Measurements from ENCODE around the gene TCN2.
"Not testable (repeated sequence)": the region's sequence is repeated elsewhere in the genome, so short reads cannot be mapped to it uniquely, and the experiment has no call there.

Gene TCN2

DNA sequence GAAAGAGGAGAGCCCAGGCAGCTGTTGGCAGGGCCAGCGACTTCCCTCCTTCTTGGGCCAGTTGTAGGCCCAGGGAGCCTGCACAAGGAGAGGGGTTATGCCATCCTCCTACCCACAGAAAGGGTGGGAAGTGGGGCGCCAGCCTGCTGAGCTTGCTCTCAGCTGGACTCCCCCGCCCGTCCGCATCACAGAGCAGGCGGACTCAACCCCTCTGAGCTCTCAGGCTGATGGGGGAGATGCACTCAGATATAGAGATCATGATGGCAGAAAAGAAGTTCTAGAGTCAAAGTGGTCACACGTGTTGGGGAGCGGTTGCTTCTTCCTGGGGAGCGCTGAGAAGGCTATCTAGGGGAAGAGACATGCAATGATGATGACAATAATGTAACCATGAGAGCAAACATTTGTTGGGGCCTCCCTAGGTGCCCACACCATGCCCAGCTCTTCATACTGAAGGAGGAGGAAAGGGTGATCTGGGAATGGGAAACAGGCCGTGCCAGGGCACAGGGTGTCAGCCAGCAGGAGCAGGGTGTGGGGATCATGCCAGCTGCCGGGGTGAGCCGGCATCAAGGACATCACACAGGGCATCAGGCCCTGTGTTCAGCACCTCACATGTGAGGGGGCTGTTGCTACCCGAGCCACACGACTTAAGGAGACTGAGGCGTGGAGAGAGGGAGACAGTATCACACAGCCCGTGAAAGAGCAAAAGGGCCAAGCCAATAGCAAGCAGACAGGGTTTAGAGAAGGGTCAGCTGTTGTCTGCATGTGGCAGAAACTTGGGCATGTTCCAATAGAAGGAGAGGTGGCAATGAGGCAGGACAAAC lies 36.3 kb downstream of the TCN2 start:
- no peak for DNase-seq (ENCODE audit: low read depth in 2 of 3, low spot score in 2 of 3)

- DNase-seq (ENCODE audit: low read depth in 2 of 3, low spot score in 2 of 3) = no peak
Measured at GRCh38 chr22:30646518-30647160, 39.7 kb downstream of the TCN2 start.

GRCh38 chr22:30647536-30647935 lies 40.6 kb downstream of the TCN2 start:
- DNase-seq (ENCODE audit: low read depth in 2 of 3, low spot score in 2 of 3) = no peak

DNA sequence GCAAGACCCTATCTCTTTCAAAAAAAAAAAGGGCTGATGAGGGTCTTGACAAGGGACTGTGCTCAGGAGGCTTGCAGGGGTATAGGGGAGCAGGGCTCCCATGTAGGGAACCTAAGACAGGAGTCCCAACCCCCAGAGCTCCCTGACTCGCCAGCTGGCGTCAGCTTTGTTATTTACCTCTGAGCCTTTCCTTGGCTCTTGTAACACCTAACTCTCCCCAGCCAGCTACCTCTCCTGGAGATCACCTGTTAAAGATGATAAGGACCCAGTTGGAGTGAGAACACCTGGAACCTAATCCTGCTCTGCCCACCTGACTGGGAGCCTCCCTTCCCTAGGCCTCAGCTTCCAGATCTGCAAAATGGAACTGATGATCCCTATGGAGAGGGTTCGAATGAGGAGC lies 41.9 kb downstream of the TCN2 start:
- DNase-seq (ENCODE audit: low read depth in 2 of 3, low spot score in 2 of 3) = no peak

DNA sequence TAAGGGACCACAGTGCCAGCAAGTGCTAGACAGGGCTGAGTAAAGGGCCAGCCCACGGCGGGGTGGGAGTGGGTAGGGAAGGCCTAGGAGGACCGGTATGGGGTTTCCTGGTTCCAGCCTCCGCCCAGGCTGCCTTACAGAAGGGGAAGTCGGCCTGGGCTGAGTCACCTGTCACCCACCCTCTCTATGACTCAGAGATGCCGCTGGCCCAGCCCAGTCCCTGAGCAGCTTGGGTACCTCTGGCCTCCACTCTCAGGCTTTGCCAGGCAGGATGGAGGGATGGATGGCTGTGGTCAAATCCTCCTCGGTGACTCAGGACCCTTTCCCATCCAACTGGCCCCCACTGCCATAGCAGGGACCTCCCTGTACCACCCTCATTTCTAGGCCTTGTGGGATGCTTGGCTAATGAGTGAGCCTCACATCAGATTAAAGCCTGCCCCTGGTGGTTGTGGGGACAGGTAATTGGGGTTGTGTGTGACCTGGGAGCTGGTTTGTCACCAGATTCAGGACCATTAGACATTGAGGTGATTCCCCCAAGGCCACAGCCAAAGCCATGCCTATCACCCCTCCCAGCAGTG lies 42.5 kb downstream of the TCN2 start:
- peak; percentile 55 to 73 (median 60) for DNase-seq (ENCODE audit: low read depth in 2 of 3, low spot score in 2 of 3)

GRCh38 chr22:30650508-30651116 lies 43.6 kb downstream of the TCN2 start:
- no peak for DNase-seq (ENCODE audit: low read depth in 2 of 3, low spot score in 2 of 3)

DNA sequence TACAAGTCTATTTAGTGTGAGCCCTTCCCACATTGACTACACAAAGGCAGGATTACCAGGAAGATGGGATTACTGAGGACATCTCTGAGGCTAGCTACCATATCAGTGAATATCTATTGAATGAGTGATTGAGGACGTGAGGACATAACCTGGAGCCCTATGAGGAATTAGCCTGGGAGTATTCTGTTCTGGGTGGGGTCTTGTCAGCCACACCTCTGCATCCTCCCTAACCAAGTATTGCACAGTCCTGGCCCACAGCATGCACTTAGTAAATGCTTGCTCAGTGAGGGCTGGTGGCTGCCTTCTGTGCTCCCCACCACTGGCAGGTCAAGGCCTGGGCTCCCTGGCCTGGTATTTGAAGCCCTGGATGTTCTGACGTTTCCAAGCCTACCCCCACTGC lies 45.9 kb downstream of the TCN2 start:
- no peak for DNase-seq (ENCODE audit: low read depth in 2 of 3, low spot score in 2 of 3)

- no peak for DNase-seq (ENCODE audit: low read depth in 2 of 3, low spot score in 2 of 3)
Measured at GRCh38 chr22:30654361-30654760, 47.4 kb downstream of the TCN2 start.

GRCh38 chr22:30655532-30655931 lies 48.6 kb downstream of the TCN2 start:
- DNase-seq (ENCODE audit: low read depth in 2 of 3, low spot score in 2 of 3) = no peak

- DNase-seq (ENCODE audit: low read depth in 2 of 3, low spot score in 2 of 3) = no peak
Measured at GRCh38 chr22:30662040-30662439, 55.1 kb downstream of the TCN2 start.

- DNase-seq (ENCODE audit: low read depth in 2 of 3, low spot score in 2 of 3) = no peak
Measured at GRCh38 chr22:30664798-30665197, 57.8 kb downstream of the TCN2 start.

DNA sequence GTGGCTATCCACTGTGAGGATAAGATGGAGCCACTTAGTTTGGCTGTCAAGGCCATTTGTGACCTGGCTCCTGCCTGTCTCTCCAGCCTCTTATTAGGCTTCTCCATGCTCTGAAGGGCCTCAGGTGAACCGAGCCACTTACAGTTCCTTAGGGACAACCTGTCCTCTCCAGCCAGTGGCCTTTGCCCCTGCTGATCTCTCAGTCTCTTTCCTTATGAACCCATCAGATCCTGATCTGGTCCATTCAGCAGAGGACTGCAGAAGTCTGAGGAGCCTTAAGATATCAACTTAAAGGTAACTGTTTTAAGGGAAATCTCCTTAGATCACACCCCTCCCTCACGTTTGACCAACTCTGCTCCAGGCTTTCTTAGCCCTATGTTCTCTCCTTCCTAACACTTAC lies 58.3 kb downstream of the TCN2 start:
- DNase-seq (ENCODE audit: low read depth in 2 of 3, low spot score in 2 of 3) = no peak

DNA sequence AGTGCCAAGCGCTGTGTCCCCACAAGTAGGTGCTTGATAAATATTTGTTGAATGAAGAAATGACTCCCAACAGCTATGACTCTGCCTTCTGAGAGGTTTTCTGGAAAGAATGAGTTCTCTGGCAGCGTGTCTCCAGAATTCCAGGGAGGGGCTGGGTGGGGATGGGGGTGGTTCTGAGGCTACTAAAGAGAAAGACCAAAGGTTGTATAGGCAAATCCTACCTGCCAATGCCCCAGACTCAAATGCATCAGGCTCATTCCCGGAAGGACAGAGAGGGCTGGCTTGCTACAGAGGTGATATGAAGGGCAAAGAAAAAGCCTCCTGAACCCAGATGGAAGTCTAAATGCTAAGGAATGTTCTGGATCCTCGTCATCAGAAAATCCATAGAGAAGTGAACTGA lies 58.8 kb downstream of the TCN2 start:
- no peak for DNase-seq (ENCODE audit: low read depth in 2 of 3, low spot score in 2 of 3)

GRCh38 chr22:30667107-30667493 lies 60.1 kb downstream of the TCN2 start:
- DNase-seq (ENCODE audit: low read depth in 2 of 3, low spot score in 2 of 3) = no peak

- peak; percentile 92 to 98 (median 96) for DNase-seq (ENCODE audit: low read depth in 2 of 3, low spot score in 2 of 3)
Measured at GRCh38 chr22:30667494-30668385, 60.8 kb downstream of the TCN2 start, which contains the start of gene DUSP18. DUSP18 (minus strand) TSS chr22:30667875; CDS start chr22:30664003, 3,872 bp downstream.

- no peak for DNase-seq (ENCODE audit: low read depth in 2 of 3, low spot score in 2 of 3)
Measured at GRCh38 chr22:30668386-30668710, 61.4 kb downstream of the TCN2 start.

GRCh38 chr22:30671071-30671470 lies 64.1 kb downstream of the TCN2 start:
- no peak for DNase-seq (ENCODE audit: low read depth in 2 of 3, low spot score in 2 of 3)

DNA sequence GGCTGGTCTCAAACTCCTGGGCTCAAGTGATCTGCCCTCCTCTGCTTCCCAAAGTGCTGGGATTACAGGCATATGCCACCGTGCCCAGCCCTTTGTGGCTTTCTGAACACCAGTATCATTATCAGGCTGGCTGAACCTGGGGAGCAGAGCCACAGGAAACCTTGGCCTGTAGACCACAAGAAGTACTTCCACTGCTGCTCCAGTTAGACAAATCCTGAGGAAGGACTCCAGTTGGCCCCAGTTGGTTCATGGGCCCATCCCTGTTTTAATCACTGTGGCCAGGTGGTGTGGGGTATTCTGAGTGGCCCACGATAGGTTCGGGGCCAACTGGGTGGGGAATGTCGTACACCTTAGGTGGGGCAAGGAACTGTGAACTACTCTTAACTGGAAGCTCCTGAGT lies 66.2 kb downstream of the TCN2 start:
- DNase-seq (ENCODE audit: low read depth in 2 of 3, low spot score in 2 of 3) = no peak

DNA sequence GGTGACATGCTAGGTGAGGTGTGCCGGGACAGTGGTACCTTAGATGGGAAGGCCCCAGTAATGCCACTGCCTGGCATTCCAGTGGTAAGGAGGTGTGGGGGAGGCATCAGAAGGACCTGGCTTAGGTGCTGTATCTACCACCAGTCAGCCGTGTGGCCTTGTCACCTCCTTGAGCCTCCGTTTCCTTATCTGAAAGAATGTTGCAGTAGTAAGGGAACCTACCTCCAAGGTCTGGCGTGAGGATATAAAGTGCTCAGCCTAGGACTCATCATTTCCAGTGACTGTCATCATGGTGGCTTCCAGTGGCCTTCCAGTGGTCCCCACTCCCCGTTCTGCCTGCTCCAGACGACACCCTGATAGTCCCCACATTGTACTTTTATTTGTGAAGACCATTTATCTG lies 67.5 kb downstream of the TCN2 start:
- no peak for DNase-seq (ENCODE audit: low read depth in 2 of 3, low spot score in 2 of 3)

GRCh38 chr22:30675436-30675835 lies 68.5 kb downstream of the TCN2 start:
- no peak for DNase-seq (ENCODE audit: low read depth in 2 of 3, low spot score in 2 of 3)

DNA sequence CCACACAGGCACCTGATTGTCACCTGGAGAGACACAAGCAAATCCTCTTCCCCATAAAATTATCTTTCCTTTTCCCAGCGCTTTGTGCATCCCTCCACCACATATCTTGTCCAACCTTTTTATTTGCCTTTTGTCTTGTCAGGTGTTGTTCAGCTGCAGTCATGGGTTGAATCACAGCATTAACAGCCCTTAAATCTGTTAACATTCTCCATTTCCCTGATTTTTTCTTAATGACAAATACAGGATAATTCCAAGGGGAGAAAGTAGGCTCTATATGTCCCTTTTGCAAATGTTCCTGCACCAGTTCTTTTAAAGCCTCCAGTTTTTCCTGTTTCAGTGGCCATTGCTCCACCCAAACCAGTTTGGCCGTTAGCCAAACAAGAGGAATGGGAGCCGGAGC lies 69.6 kb downstream of the TCN2 start:
- not testable (repeated sequence) for DNase-seq (ENCODE audit: low read depth in 2 of 3, low spot score in 2 of 3)
